ENCODE measurements around the gene TNFAIP8L2.
A peak's percentile ranks its signal among the peaks of the same experiment; 100 is the strongest.
"Not testable (repeated sequence)": the region's sequence is repeated elsewhere in the genome, so short reads cannot be mapped to it uniquely, and the experiment has no call there.

TNFAIP8L2 gene

GRCh38 chr1:151146072-151146411 is 10.4 kb upstream of the TNFAIP8L2 start:
- no peak for DNase-seq (ENCODE audit: low spot score)

DNA sequence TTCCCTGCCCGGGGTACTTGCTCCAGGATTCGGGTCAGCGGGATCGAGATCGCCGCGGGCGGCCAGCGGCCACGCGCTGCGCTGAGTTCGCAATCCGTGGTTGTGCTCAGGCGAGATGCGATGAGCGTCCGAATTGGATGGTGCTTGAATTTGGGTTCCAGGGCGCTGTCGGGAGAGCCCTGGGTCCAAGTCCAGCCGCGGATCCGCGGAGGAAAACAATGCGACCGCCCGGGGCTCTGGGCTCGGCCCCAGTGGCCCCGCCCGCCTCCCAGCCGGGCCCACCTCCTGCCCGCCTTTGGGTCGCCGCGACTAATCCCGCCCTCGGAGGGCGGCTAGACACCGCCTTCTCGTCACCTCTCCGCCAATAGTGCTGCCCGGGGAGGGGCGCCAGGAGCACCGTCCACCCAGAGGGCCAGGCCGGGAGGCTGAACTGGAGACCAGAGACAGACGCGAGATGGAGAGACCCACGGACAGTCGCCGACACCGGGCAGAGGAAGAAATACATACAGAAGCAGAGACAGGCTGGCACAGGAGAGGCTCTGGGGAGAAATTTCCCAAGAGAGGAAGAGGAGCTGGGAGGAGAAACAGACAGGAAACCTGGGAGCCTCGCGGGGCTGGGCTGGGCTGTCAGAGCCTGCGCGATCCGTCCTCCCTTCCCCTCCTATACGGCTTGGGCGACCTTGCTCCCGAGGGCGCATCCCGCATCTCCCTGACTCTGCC is 9.9 kb upstream of the TNFAIP8L2 start, which contains the start of gene SEMA6C:
Gene SEMA6C (minus strand): TSS at position 220 of the 720 bp plus-strand sequence. CDS start 4,010 bp downstream, outside the sequence.
- DNase-seq (ENCODE audit: low spot score), result peak; percentile 98

DNA sequence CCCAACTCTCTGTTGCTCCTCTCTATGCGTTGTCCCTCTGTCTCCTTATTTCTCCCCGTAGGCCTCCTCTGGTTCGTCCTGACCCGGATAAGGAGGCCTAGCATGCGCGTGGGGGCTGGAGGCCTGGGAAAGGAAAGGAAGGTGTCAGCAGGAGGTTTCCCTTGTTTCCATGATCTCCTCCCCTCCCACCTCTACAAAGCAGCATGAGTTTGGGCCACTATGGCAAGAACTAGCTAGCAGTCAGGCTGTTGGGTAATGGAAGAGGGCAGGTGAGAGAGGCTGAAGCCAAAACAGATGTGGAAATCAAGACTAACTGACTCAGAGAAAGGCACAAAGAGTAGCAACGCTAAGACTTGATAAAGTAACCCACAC is 9.3 kb upstream of the TNFAIP8L2 start:
- DNase-seq (ENCODE audit: low spot score), result peak; percentile 53

DNA sequence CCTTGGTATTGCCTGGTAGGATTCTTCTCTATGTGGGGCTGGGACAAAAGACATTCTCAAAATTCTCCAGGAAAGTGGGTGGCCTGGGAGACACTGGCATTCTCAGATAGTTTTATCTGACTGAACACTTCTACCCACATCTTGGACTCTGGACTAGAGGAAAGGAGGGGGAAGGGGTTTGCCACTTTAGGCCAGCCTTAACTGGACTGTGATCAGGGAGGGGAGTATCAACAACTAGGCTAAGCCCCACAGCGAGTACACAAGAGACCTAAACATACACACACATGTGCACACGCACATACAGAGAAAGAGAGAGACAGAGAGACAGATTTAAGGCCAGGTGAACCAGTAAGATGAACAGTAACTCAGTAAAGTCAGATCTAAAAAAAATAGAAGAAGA is 8.8 kb upstream of the TNFAIP8L2 start:
- no peak for DNase-seq (ENCODE audit: low spot score)

- DNase-seq (ENCODE audit: low spot score), result no peak
Measured at GRCh38 chr1:151157067-151157531, 650 bp downstream of the TNFAIP8L2 start.

DNA sequence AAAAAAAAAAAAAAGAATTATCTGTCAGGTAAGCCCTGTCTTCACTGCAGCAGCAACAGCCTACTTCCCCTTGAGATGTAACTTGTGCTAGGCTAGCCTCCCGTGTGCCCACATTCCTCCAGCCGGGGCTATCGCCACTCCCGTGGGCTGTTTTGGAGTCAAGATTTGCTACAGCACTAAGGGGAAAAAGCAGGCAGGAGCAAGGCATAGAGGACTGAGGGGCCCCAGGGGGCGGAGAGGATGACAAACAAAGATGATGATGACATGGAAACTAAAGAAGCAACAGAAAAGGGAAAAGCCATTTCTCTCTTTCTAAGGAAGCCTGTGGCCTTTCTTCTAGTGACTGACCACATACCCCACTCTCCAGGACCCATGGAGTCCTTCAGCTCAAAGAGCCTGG is 1.9 kb downstream of the TNFAIP8L2 start:
- DNase-seq (ENCODE audit: low spot score), result no peak

DNA sequence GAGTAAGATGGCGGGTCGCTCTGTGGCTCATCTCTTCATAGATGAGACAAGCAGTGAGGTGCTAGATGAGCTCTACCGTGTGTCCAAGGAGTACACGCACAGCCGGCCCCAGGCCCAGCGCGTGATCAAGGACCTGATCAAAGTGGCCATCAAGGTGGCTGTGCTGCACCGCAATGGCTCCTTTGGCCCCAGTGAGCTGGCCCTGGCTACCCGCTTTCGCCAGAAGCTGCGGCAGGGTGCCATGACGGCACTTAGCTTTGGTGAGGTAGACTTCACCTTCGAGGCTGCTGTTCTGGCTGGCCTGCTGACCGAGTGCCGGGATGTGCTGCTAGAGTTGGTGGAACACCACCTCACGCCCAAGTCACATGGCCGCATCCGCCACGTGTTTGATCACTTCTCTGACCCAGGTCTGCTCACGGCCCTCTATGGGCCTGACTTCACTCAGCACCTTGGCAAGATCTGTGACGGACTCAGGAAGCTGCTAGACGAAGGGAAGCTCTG is 2.4 kb downstream of the TNFAIP8L2 start:
- no peak for DNase-seq (ENCODE audit: low spot score)

GRCh38 chr1:151159373-151159772 is 2.9 kb downstream of the TNFAIP8L2 start:
- DNase-seq (ENCODE audit: low spot score), result no peak

- no peak for DNase-seq (ENCODE audit: low spot score)
Measured at GRCh38 chr1:151164732-151165280, 8.4 kb downstream of the TNFAIP8L2 start.

- peak; percentile 70 for DNase-seq (ENCODE audit: low spot score)
Measured at GRCh38 chr1:151165281-151165737, 8.9 kb downstream of the TNFAIP8L2 start.

- DNase-seq (ENCODE audit: low spot score), result peak; percentile 99
Measured at GRCh38 chr1:151165738-151166504, 9.5 kb downstream of the TNFAIP8L2 start, which contains the start of the genes LYSMD1 and SCNM1. Gene LYSMD1 (minus strand): TSS chr1:151165902. CDS start chr1:151165258, 644 bp downstream. Gene SCNM1 (plus strand): TSS chr1:151166144. CDS start chr1:151166153, 9 bp downstream.

DNA sequence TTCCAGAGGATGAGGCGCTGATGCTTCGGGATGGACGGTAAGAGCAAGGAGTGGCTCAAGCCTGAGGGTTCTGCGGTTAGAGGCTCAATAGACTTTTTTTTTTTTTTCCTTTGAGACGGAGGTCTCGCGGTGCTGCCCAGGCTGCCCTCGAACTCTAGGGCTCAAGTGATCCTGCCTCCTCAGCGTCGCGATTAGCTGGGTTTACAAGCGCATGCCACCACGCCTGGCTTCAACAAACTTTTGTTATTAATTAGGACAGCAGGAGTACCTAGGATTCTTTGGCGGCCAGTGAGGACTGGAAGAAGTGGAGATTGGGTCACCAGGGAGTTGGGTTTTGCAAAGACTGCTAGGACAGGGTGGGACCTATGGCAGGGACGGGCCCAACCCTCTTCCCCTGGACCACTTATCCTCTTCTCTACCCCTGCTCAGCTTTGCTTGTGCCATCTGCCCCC is 10.1 kb downstream of the TNFAIP8L2 start:
- DNase-seq (ENCODE audit: low spot score), result peak; percentile 21

GRCh38 chr1:151167116-151167515 is 10.7 kb downstream of the TNFAIP8L2 start:
- DNase-seq (ENCODE audit: low spot score), result no peak

- DNase-seq (ENCODE audit: low spot score), result no peak
Measured at GRCh38 chr1:151171190-151171589, 14.7 kb downstream of the TNFAIP8L2 start.

GRCh38 chr1:151175041-151175741 is 18.7 kb downstream of the TNFAIP8L2 start:
- DNase-seq (ENCODE audit: low spot score), result no peak

DNA sequence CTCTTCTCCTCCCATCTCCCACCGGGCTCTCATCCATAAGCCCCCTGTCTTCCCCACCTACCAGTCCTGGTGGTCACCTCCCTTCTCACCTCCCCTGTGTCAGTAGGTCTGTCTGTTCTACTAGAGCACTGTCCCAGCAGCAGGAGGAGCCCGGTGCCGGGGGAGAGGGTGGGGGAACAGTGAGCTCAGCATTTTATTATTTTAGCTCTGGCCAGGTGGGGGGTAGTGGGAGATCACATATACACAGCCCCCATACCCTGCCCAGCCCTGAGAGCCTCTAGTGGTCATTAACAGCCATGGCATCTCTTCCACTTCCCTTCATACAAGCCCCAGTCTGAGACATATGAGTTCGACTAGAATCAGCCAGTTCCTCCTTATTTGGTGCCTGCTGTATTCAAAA is 19.4 kb downstream of the TNFAIP8L2 start, which contains the start of gene TMOD4:
Gene TMOD4 (minus strand): TSS at position 119 of the 400 bp plus-strand sequence. CDS start 1,106 bp downstream, outside the sequence.
- no peak for DNase-seq (ENCODE audit: low spot score)

GRCh38 chr1:151176514-151177045 is 20.1 kb downstream of the TNFAIP8L2 start:
- DNase-seq (ENCODE audit: low spot score), result no peak

GRCh38 chr1:151184211-151184610 is 27.8 kb downstream of the TNFAIP8L2 start:
- DNase-seq (ENCODE audit: low spot score), result no peak

DNA sequence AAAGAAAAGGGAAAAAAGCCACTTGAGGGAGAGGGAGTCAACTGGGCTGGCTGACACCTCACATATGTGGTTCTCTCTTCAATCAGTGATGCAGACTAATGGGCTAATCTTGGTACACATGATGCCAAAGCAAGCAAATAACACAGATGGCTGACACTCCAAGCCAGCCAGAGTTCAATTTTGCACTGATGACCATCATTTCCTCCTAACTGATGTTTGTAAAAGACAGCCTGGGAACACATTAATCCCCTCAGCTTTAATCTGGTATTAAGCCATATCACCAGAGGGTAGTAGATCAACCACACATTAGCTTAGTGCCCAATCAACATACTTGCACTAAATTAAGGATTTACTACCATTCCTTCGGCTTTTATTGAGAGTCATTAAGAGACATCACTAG is 30.8 kb downstream of the TNFAIP8L2 start:
- DNase-seq (ENCODE audit: low spot score), result no peak

DNA sequence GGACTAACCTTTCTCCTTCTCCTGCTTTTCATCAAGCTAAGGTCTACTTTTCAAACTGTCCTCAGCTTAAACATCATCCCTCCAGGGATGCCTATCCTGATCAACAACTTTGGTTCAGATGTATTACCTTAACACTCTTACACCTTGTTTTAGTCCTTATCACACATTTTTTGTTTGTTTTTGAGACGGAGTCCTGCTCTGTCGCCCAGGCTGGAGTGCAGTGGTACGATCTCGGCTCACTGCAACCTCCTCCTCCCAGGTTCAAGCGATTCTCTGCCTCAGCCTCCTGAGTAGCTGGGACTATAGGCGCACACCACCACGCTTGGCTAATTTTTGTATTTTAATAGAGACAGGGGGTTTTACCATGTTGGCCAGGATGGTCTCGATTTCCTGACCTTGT is 32.2 kb downstream of the TNFAIP8L2 start:
- DNase-seq (ENCODE audit: low spot score), result not testable (repeated sequence)

All from cerebellar cortex (tissue), 1 donor.